K562 (cell line): ENCODE measurements around the gene UBE2O. TPM values are rescaled to one million over a fixed set of nuclear protein-coding genes. Genes with fewer than 3 reads are reported as not detected.

Source experiments
- CHAMP1 ChIP-seq: fragments of 450-650 bp; IDR thresholded peaks from 2 replicates; pipeline ENCODE4 v1.6.1; 2016; ENCODE audit warnings: mild to moderate bottlenecking
- CSDE1 ChIP-seq, 2 experiments: fragments of 450-650 bp; IDR thresholded peaks; 2 replicates each; pipeline ENCODE4 v1.6.1; 2016; ENCODE audit warnings: mild to moderate bottlenecking in 1 of 2
- HNRNPK ChIP-seq: fragments of 200-400 bp; formaldehyde crosslinking; IDR thresholded peaks from one replicate; pipeline ENCODE4 v1.6.1; 2018; ENCODE audit warnings: mild to moderate bottlenecking, low read depth, low read length; ENCODE audit not compliant: poor library complexity, severe bottlenecking
- IFI16 ChIP-seq: fragments of 250-450 bp; sonication (Bioruptor Pico); IDR thresholded peaks from 2 replicates; pipeline ENCODE4 v2.1.2; 2022; ENCODE audit warnings: mild to moderate bottlenecking, inconsistent platforms
- IRF2 ChIP-seq: sonication (generic); formaldehyde crosslinking; IDR thresholded peaks from 2 replicates; pipeline ENCODE4 v1.8.1; 2022; ENCODE audit warnings: mild to moderate bottlenecking, missing genetic modification reagents
- PHF8 ChIP-seq: fragments of 200-600 bp; sonication (generic); IDR thresholded peaks from 2 replicates; pipeline ENCODE4 v1.6.1; 2012; ENCODE audit warnings: mixed run types, mild to moderate bottlenecking, inconsistent platforms, low read length, moderate library complexity, borderline replicate concordance
- RBM39 ChIP-seq: fragments of 200-400 bp; formaldehyde crosslinking; optimal IDR thresholded peaks from 2 replicates; pipeline ENCODE3; 2018; ENCODE audit warnings: low read depth, low read length
- RCOR1 ChIP-seq, 2 experiments: IDR thresholded peaks; 2 replicates each; pipeline ENCODE4 v1.6.1; 2012; ENCODE audit warnings: low read depth in 2 of 2, low read length in 2 of 2, borderline replicate concordance in 1 of 2, improper control_type of control experiment in 1 of 2
- SMARCA4 ChIP-seq: fragments of 450-650 bp; IDR thresholded peaks from 2 replicates; pipeline ENCODE4 v1.6.1; 2016
- SMARCC2 ChIP-seq: fragments of 450-650 bp; IDR thresholded peaks from 2 replicates; pipeline ENCODE4 v1.6.1; 2017; ENCODE audit warnings: antibody characterized with exemption, moderate library complexity, mild to moderate bottlenecking, low read depth
- TCF7L2 ChIP-seq: fragments of 150-350 bp; IDR thresholded peaks from 2 replicates; pipeline ENCODE4 v1.6.1; 2016; ENCODE audit warnings: low read depth, mild to moderate bottlenecking, low read length, moderate library complexity
- ZBTB43 ChIP-seq: sonication (generic); formaldehyde crosslinking; IDR thresholded peaks from 2 replicates; pipeline ENCODE4 v1.8.0; 2023; ENCODE audit warnings: mild to moderate bottlenecking, missing genetic modification reagents
- ZNF12 ChIP-seq: sonication (generic); formaldehyde crosslinking; IDR thresholded peaks from 2 replicates; pipeline ENCODE4 v1.4.0; 2020; ENCODE audit warnings: mild to moderate bottlenecking, missing genetic modification reagents
- ZNF133 ChIP-seq: fragments of 250-450 bp; sonication (Bioruptor Pico); IDR thresholded peaks from 2 replicates; pipeline ENCODE4 v1.4.0; 2020; ENCODE audit warnings: mild to moderate bottlenecking
- ZNF143 ChIP-seq: sonication (generic); formaldehyde crosslinking; IDR thresholded peaks from 2 replicates; pipeline ENCODE4 v1.9.0; 2022; ENCODE audit warnings: mild to moderate bottlenecking, missing genetic modification reagents
- ZNF174 ChIP-seq: fragments of 250-450 bp; sonication (Bioruptor Pico); IDR thresholded peaks from 2 replicates; pipeline ENCODE4 v1.4.0; 2020; ENCODE audit warnings: mild to moderate bottlenecking
- polyA plus RNA-seq, 8 experiments: library from polyadenylated mRNA; depleted of rRNA in 4 of 8; stranded (reverse) in 5 of 8; unstranded in 3 of 8; fragments of >200 nt; fragmentation: Nextera tagmentation in 2 of 8; fragmentation: Illumina TruSeq in 1 of 8; extraction: Ambion mirVana in 2 of 8; extraction: Trizol in 1 of 8; gene quantifications; 2 replicates each; pipeline versions ENCODE4 v1.2.1 to v1.2.3, GENCODE V29; 2011 to 2014; ENCODE audit warnings: inconsistent platforms in 1 of 8, missing spikeins in 1 of 8
- total RNA-seq, 7 experiments: library from RNA; depleted of rRNA in 6 of 7; stranded (reverse); fragments of >200 nt in 6 of 7; fragmentation: Illumina TruSeq in 2 of 7; extraction: Trizol in 2 of 7; gene quantifications; 2 replicates each; pipeline versions ENCODE4 v1.2.1 to v1.2.3, GENCODE V29; 2011 to 2021; ENCODE audit warnings: low replicate concordance in 1 of 7
- TF ChIP-seq, protein P1 (sequence below): sonication (generic); formaldehyde crosslinking; IDR thresholded peaks from 2 replicates; pipeline ENCODE4 v1.8.0; 2022; ENCODE audit warnings: missing genetic modification reagents, mild to moderate bottlenecking, moderate library complexity, borderline replicate concordance
- TF ChIP-seq, protein P2 (sequence below): fragments of 200-800 bp; sonication (Bioruptor generic); IDR thresholded peaks from 2 replicates; pipeline ENCODE4 v1.6.1; 2017; ENCODE audit warnings: missing genetic modification characterization, missing compliant biosample characterization

The UBE2O gene
- total and polyA plus RNA-seq, 9 of the 15 experiments (the other 6 are each of a cell fraction or from before 2014, with no cell fraction given), result 1.6 to 39.7 (median 13.3) TPM

- TF ChIP-seq CHAMP1 (no peak), ZNF12 (no peak), ZBTB43 (no peak), PHF8 (peak; percentile 38; the same call in 1 of the 2 replicates), SMARCA4 (no peak), TCF7L2 (no peak), RCOR1 (IDR thresholded peaks at IDR 0.05; ENCODE audit: borderline replicate concordance in 1 of 2, low read depth in 2 of 2, low read length in 2 of 2) (no peak), ZNF143 (CRISPR knock-in tag) (no peak), CSDE1 (IDR thresholded peaks at IDR 0.05) (no peak), ZNF174 (CRISPR knock-in tag) (no peak), SMARCC2 (0 out of 2 replicates have a peak, but pooled peaks have one; percentile 23), RBM39 (no peak), IFI16 (CRISPR knock-in tag) (no peak), IRF2 (CRISPR knock-in tag) (no peak), HNRNPK (no peak), ZNF133 (CRISPR knock-in tag) (no peak)
- TF ChIP-seq, protein P1, sequence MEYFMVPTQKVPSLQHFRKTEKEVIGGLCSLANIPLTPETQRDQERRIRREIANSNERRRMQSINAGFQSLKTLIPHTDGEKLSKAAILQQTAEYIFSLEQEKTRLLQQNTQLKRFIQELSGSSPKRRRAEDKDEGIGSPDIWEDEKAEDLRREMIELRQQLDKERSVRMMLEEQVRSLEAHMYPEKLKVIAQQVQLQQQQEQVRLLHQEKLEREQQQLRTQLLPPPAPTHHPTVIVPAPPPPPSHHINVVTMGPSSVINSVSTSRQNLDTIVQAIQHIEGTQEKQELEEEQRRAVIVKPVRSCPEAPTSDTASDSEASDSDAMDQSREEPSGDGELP (CRISPR knock-in tag), result no peak
- TF ChIP-seq, protein P2, sequence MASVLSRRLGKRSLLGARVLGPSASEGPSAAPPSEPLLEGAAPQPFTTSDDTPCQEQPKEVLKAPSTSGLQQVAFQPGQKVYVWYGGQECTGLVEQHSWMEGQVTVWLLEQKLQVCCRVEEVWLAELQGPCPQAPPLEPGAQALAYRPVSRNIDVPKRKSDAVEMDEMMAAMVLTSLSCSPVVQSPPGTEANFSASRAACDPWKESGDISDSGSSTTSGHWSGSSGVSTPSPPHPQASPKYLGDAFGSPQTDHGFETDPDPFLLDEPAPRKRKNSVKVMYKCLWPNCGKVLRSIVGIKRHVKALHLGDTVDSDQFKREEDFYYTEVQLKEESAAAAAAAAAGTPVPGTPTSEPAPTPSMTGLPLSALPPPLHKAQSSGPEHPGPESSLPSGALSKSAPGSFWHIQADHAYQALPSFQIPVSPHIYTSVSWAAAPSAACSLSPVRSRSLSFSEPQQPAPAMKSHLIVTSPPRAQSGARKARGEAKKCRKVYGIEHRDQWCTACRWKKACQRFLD (CRISPR knock-in tag), result no peak
These were observed 70.0 kb downstream of the UBE2O start (continued) for GRCh38 chr17:76382803-76383545.
